GM18511 (cell line): Measurements from ENCODE around the gene TPCN2.
A peak's percentile ranks its signal among the peaks of the same experiment; 100 is the strongest.

Experiments
- ATAC-seq: cut with Tn5 transposase; IDR thresholded peaks from one replicate; pipeline ENCODE4 v1.9.1; 2021; ENCODE audit warnings: mild to moderate bottlenecking, moderate library complexity; ENCODE audit not compliant: unreplicated experiment

TPCN2 gene

GRCh38 chr11:69159150-69159852 is 110.6 kb downstream of the TPCN2 start:
- no peak for ATAC-seq

- no peak for ATAC-seq
These were observed 111.8 kb downstream of the TPCN2 start for GRCh38 chr11:69160296-69161116.

- no peak for ATAC-seq
These were observed 112.3 kb downstream of the TPCN2 start for GRCh38 chr11:69161117-69161407.

GRCh38 chr11:69162505-69162904 is 113.8 kb downstream of the TPCN2 start:
- ATAC-seq, result no peak

GRCh38 chr11:69163842-69164241 is 115.1 kb downstream of the TPCN2 start:
- no peak for ATAC-seq

- ATAC-seq, result no peak
These were observed 116.1 kb downstream of the TPCN2 start for GRCh38 chr11:69164824-69165223.

GRCh38 chr11:69165775-69166174 is 117.0 kb downstream of the TPCN2 start:
- no peak for ATAC-seq

GRCh38 chr11:69166218-69167115 is 117.7 kb downstream of the TPCN2 start:
- peak; percentile 99 for ATAC-seq

GRCh38 chr11:69167130-69167915 is 118.6 kb downstream of the TPCN2 start:
- ATAC-seq, result no peak

- no peak for ATAC-seq
These were observed 119.4 kb downstream of the TPCN2 start for GRCh38 chr11:69167916-69168691.

- ATAC-seq, result no peak
These were observed 120.7 kb downstream of the TPCN2 start for GRCh38 chr11:69169479-69169878.

- no peak for ATAC-seq
These were observed 122.0 kb downstream of the TPCN2 start for GRCh38 chr11:69170704-69171103.

- no peak for ATAC-seq
These were observed 122.9 kb downstream of the TPCN2 start for GRCh38 chr11:69171476-69172240.

- no peak for ATAC-seq
These were observed 123.9 kb downstream of the TPCN2 start for GRCh38 chr11:69172674-69173073.

GRCh38 chr11:69173331-69173730 is 124.6 kb downstream of the TPCN2 start:
- ATAC-seq, result no peak

- ATAC-seq, result no peak
These were observed 125.3 kb downstream of the TPCN2 start for GRCh38 chr11:69173925-69174581.

GRCh38 chr11:69174841-69175240 is 126.1 kb downstream of the TPCN2 start:
- ATAC-seq, result no peak

GRCh38 chr11:69178819-69179482 is 130.2 kb downstream of the TPCN2 start:
- no peak for ATAC-seq
